Measurements from ENCODE around the gene TMPRSS3.

Gene TMPRSS3

DNA sequence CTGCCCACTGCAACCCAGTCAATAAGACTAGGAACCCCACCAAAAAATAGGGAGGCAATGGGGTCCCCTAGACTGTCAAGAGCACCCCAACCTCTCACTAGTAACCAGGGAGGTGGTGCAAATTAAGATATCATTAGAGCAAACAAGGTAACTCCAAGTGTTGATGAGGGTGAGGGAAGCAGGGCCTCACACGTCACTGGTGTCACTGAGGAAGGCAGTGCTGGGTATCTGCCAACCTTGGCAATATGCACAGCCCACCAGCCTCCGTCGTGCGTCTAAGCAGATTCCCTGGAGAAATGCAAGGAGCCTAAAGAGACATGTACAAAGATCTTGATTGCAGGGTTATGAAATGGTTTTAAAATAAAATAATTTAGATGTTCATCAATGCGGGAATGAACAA lies 11.6 kb upstream of the TMPRSS3 start:
- no peak for DNase-seq (ENCODE audit: low read depth)

DNA sequence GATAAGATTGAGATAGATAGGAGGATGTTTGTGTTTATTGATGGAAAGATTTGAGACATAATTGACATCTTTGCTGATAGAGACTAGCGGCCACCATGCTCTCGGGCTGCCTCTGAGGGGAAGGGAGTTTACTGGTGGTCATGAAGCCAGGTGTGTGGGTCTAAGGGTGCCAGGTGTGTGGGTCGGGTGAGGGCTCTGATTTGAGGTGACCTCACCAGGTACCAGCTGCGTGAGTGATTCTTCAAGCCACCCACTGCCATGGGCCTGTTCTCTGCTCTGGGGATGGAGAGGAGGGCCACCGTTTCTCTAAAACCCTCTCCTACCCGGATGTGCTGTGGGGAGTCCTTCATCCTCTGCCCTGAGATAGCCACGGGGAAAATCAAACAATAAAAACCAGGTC lies 11.0 kb upstream of the TMPRSS3 start:
- no peak for DNase-seq (ENCODE audit: low read depth)

DNA sequence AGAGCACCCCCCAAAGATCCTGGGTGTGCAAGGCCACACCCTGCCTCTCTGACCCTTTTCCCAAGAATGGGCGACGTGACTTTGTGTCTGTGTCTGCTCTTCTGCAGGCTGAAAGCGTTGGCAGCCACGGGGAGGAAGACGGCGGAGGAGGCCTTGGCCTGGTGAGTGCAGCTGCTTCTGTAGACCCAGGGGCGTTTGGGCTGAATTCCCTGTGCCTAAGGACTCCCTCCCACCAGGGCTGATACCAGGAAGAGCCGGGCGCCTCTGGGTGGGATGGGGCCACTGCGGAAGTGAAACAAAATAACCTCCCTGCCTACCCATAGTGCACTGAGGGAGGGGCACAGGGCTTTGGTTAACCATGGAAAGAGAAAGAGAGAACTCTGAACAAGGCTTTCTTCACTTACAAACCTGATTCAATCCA lies 10.4 kb upstream of the TMPRSS3 start:
- DNase-seq (ENCODE audit: low read depth), result no peak

DNA sequence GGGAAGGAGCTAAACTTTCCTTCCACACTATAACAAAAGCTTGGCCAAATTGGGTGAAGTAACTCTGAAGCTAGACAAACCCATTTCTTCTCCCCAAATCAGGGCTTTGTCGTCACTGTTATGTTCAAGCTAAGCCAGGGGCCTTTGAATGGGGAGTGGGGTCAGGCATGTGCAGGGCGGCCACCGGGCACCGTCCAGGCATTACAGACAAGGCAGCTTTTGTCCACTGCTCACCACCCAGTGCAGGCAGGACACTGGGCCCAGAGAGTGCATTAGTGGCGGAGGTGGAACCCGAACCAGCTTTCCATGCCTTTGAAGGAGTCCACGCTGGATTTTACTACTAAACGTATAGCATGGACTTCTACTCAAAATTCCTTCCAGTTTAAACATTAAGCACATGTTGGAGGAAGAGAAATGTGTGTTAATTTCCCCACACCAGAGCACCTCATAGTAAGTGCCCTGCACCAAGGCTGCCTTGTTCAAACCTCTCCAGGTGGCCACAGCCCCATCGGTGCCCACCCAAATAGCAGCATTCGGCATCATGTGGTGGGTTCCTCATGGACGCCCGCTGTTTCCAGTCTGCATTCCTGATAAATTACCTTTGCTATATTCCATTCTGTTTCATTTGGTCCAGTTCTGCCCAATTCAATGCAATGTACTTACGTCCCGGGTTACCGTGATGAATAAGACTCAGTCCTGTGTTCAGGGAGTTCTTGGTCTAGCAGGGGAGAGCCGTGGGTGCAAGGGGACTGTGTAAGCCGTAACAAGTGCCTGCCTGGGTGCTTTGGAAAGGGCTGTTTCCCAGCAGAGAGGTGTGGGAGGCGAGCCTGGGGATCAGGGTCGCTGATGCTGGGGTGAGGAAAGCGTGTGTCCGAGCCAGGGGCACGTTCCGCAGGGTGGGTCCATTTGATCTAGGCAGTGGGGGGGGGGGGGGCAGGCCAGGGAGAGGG lies 9.5 kb upstream of the TMPRSS3 start:
- DNase-seq (ENCODE audit: low read depth), result no peak

DNA sequence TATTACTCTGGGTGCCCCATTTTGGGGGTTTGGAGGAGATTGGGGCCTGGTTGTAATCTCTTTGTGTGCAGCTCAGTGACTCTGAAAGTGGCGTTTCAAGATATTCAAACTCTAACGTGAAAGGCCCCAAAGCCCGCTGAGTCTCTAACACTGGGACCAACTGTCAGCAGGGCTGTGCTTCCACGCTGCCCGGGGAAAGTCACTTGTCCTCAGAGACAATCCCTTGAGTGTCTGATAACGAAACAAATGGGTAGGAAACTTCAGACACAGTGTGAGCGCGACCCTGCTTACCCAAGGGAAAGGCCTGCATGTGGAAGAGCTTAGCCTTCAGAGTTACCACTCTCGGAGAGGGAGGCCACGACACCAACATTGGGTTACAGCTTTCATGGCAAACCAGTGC lies 8.7 kb upstream of the TMPRSS3 start:
- no peak for DNase-seq (ENCODE audit: low read depth)

DNA sequence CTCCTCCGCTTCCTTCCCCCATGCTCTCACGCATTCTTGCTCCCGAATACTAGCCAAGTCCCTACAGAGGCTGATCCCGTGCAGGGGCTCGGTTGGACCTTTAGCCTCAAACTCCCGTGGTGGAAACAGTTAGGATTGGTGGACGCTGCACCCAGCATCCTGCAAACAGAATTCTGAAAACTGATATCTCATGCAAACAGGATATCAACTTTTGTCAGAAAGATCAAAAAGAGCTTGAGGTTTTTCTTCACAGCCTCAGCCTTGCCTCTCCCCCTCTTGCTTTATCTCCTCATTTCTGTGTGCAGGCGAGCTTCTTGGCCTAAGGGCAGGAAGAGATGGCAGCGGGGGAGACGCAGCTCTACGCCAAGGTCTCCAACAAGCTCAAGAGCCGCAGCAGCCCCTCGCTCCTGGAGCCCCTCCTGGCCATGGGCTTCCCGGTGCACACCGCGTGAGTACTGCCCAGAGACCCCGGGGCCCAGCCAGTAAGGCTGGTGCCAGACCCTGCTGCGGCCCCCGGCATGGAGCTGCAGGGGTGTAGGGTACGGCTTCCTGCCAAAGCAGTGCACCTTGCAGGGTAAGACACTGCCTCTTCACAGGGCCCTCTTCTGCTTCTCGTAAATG lies 7.9 kb upstream of the TMPRSS3 start, which contains the start of gene UBASH3A:
TSS of gene UBASH3A (plus strand) at position 292 of the 621 bp plus-strand sequence. CDS start at position 336, 44 bp downstream.
- DNase-seq (ENCODE audit: low read depth), result no peak

DNA sequence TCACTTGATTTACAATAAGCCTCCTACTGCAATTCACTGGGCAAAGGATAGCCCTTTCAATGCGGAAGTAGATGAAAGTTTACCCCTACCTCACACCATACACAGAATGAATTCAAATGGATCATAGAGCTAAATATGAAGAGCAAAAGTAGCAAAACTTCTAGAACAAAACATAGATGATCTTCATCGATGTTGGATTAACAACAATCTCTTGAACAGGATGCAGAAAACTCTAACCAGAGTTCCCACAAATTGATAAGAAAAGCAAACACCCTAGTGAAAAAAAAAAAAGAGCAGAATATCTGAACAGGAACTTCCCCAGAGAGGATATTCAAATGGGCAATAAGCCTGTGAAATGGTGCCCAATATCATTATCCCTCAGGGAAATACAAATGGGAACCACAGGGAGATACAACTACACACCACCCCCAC lies 6.0 kb upstream of the TMPRSS3 start:
- no peak for DNase-seq (ENCODE audit: low read depth)

DNA sequence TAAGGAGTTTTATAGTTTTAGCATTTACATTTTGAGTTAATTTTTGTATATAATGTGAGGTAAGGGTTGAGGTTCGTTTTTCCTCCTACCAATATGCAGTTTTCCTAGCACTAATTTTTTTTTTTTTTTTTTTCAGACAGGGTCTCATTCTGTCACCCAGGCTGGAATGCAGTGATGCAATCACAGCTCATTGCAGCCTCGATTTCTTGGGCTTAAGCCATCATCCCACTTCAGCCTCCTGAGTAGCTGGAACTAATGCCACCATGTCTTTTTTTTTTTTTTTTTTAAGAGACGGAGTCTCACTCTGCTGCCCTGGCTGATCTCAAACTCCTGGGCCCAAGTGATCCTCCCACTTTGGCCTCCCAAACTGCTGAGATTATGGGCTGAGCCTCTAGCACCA lies 5.3 kb upstream of the TMPRSS3 start:
- no peak for DNase-seq (ENCODE audit: low read depth)

DNA sequence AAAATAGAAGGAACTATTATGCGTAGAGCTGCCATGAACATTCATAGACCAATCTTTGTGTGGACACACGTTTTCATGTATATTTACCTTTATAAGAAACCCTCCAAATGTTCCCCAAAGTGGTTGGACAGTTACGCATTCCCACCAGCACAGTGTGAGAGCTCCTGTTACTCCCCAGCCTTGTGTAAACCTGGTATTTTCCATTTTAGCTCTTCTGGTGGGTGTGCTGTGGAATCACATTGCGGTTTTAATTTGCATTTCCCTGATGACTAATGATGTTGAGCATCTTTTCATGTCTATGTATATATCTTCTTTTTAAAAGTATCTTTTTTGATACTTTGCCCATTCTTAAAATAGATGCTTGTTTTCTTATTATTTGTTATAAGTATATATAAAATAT lies 4.7 kb upstream of the TMPRSS3 start:
- DNase-seq (ENCODE audit: low read depth), result no peak

DNA sequence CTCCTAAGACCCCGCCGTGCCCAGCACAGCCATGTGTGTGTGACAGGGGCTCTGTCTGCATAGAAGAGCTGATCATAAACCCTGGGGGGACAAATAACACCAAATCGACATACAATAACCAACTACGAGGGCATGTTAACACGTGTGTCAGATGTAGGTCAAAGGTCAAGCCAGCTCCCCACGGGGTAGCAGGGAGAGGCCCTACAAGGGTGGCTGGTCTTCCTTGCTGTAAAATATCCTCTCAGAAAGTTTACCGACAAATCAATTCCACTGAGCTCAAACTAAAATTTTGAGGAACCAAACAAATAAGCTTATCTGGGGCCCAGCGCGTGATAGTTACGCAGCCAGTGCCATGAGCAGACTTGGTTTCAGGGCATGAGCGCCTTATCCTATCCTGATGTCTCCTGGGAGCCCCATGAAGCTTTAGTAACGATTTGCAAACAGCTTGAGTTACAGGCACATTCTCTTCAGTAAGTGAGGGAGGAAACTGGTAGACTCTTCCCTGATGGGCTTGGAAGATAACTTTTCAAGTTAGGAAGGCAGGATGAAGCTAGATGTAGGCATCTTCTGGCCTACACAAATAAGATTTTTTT lies 2.7 kb upstream of the TMPRSS3 start:
- DNase-seq (ENCODE audit: low read depth), result no peak

DNA sequence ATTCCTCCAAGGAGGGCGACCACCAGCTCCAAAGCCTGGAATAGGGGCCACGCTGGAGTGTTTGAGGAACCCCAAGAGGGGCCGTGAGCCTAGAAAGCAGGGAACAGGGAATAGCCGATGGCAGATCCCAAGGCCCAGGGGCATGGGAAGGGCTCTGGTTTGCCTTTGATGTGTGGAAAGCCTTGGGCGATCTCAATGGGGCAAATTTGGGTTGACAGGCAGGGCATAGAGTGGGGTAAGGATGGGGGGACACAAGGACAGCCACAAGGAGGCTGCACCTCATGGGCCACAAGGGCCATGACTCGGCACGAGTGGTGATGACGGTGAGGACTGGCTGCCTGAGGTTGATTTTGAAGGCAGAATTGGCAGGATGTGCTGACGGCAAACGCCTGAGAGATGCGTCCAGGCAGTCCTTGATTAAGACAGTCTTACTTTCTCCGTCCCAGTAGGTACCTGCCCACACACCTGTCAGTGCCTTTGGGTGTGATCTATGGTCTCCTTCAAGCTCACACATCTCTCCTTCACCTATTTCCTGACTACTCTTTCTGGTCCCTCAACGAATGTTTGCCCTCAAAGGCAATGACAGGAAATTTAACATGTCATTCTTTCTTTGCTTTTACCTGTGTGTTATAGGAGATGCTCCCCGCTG lies 2.0 kb upstream of the TMPRSS3 start:
- DNase-seq (ENCODE audit: low read depth), result no peak

DNA sequence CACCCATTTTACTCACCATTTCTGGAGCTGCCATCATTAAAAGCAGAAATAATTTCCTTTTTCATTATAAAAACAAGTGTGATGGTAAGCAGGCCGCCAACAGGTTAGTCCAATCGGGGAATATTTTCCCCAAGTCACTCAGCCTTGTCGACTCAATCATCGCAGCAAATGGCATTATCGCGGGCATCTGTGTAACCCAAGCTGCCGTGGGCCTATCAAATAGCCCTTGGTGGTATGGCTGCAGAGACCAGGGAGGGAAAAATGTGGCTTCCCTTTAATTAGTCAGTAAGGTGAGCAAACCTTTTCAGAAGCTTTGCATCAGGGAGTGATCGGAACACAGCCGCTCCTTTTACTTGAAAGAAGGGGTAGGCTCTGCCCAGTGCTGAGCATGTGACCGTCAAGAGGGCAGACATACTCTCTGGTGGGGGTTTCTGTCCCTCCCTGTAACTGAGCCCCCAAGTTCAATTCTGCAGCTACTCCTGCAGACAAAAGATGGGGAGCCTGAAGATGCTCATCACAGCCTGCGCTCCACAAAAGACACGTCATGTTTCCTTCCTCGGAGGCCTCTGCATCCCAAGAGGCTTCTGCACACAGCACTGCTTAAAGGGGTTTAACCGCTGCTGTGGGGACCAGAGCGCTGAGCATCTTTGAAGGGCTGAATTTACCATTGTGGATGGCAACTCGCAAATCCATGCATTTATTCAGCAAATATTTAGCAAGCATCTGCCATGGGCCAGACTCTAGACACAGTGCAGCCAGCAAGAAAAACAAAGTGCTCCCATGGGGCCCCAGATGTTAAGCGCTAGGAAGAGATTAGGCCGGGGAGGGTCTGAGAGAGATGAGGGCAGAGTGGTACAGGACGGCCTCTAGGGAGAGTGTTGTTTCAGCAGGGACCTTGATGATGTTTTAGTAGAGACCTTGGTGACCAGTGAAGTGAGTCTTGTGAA lies 1.2 kb upstream of the TMPRSS3 start:
- no peak for DNase-seq (ENCODE audit: low read depth)

DNA sequence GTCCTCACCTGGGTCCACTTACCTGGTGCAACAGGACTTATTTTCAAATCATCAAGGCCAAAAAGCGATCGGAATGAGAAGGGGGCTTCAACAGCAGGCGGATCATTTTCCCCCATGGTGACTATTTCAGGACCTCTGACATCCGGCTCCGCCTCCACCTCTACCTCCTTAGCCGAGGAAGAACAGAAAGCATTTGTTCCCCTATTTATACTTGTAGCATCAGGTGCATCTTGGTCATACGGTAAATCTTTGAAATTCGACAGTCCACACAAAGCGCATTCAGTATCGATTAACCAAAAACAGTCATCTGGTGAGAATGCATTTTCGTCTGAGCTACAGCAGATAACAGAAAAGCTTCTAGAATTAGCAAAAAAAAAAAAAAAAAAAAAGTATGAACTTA lies 550 bp downstream of the TMPRSS3 start:
- no peak for DNase-seq (ENCODE audit: low read depth)

DNA sequence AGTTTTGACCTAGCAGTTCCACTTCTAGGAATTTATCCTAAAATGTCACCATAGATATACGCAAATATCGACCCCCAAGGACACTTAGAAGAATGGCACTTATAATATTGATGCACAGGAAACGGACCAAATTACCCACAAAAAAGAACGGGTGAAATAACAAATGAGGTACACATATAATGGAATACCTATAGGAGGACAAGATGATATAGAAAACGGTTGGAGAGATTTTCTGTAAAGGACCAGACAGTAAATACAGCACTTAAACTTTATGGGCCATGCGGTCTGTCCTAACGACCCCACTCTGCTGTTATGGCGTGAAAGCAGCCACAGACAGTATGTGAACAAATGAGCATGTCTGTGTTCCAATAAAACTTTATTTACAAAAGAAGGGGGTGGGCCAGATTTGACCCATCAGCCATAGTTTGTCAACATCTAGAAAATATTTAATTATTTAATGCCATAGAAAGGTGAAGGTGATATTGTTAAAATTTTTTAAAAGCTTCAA lies 2.4 kb downstream of the TMPRSS3 start:
- no peak for DNase-seq (ENCODE audit: low read depth)

DNA sequence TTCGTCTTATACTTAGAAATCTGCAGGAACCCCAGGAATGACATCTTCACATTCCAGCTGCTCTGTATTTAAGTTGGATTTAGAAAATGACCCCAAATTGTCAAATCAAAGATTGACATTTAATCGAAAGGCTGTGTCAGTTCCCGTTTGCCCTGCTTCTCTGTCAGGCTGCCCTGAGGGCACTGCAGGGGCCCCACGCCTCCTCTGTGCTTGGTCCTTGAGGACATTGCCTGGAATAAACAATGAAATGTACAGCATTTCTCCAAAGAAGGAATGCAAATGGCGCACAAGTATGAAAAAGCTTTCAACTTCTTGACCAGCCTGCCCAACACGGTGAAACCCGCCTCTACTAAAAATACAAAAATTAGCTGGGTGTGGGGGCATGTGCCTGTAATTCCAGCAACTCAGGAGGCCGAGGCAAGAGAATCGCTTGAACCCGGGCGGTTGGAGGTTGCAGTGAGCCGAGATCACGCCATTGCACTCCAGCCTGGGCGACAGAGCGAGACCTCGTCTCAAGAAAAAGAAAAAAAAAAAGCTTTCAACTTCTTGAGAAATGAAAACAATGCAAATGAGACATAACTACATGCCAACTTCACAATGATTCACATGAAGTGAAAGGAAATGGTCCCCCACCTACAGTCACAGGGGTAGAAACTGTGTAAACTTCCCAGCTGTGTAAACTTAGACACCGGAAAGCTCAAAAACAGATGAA lies 3.0 kb downstream of the TMPRSS3 start:
- DNase-seq (ENCODE audit: low read depth), result no peak

DNA sequence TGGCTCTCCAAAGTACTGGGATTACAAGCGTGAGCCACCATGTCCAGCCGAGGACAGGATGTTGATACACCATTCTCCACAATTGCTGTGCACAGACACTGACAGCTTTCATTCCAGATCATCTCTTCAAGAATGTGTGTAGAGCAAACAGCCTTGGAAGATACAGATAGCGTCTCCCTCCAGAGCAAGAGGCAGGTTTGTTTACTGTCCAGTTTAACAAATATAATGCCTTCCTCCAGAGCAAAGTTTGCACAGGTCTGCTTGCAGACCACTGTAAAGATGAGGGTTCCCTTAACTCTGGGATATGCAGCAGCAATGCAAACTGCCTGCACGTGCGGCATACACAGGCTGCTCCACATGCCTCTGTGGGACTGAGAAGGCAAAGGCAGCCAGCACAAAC lies 4.6 kb downstream of the TMPRSS3 start:
- no peak for DNase-seq (ENCODE audit: low read depth)

DNA sequence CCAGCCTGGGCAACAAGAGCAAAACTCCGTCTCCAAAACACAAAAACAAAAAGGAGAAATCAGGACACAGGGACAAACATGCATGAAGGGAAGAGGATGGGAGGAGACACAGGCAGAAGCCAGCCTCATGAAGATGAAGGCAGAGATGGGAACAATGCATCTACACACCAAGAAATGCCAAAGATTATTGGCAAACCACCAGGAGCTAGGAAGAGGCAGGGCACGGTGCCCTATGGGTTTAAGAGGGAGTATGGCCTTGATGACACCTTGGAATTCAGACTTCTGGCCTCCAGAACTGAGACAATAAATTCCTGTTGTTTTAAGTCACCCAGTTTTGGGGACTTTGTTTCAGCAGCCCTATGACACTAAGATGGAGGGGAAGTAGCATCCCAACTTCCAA lies 5.2 kb downstream of the TMPRSS3 start:
- no peak for DNase-seq (ENCODE audit: low read depth)

DNA sequence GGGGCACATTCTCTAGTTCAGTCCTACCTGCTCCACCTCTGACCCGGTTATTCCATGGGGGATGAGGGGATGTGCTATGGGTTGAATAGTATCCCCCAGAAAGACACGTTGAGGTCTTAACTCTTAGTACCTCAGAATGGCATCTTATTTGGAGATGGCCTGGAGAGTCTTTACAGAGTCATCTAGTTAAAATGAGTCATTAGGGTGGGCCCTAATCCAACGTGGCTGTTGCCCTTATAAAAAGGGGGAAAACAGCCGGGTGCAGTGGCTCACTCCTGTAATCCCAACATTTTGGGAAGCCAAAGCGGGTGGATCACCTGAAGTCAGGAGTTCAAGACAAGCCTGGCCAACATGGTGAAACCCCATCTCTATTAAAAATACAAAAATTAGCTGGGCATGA lies 5.7 kb downstream of the TMPRSS3 start:
- DNase-seq (ENCODE audit: low read depth), result no peak

DNA sequence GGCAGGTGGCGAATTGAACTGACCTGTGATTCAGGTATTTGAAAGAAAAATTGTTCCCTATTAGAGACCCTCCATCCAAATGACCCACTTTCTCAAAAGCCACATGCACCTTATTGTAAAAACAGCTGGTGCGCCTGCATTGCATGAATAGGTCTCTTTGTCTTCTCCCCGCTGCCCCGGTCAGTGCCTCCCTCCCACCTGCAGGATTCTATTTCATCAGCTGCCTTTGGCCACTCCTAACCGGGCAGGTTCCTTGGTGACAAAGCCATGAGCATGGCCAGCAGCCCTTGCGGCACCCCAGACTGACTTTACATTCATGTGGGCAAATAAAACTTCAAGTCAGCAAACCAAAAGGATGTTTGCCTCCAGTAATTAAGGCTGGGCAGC lies 6.4 kb downstream of the TMPRSS3 start:
- no peak for DNase-seq (ENCODE audit: low read depth)

DNA sequence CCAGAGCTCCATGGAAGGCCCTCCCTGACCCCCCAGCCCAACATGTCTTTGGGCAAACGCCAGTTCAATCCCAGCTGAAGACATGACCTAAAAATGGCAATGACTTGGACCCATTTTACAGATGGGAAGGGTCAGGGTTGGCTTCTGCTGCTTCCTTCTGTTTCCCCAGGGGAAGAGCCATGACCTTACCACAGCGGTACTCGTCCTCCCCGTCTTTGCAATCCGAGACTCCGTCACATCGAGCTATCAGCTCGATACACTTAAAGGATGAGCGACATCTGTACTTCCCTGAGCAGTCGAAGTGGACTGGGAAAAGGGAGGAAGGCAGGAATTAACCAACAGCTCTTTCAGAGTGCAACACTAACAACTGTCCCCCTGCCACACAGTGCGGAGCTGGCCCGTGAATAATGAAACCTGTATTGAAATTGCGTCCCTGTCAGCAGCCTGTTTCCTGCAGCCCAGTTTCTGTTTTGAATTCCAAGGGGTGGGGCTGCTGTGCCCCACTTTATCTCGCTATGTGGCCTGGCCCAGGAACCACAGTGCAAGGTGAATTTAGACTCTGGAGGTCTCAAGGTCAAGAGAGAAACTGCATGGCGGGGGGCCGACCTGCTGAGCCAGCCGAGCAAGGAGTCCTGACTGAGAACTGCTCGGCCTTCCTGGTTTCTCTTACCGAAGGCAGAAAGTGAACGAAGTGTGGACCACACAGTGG lies 7.0 kb downstream of the TMPRSS3 start:
- no peak for DNase-seq (ENCODE audit: low read depth)
